KG1 (cell line): ENCODE results near the gene DENND10.
"Not testable (repeated sequence)": the region's sequence is repeated elsewhere in the genome, so short reads cannot be mapped to it uniquely, and the experiment has no call there.

Experiments used
- DNase-seq: peaks from one replicate; lab custom pipeline; 2025; lab: John Stamatoyannopoulos, UW

The DENND10 gene

GRCh38 chr10:119132521-119133345 lies 28.8 kb downstream of the DENND10 start:
- DNase-seq, result no peak

- DNase-seq, result no peak
Observed at GRCh38 chr10:119133949-119134348, 30.0 kb downstream of the DENND10 start.

- no peak for DNase-seq
Observed at GRCh38 chr10:119135513-119135881, 31.6 kb downstream of the DENND10 start.

- no peak for DNase-seq
Observed at GRCh38 chr10:119136084-119136483, 32.2 kb downstream of the DENND10 start.

GRCh38 chr10:119137878-119138277 lies 34.0 kb downstream of the DENND10 start:
- not testable (repeated sequence) for DNase-seq

GRCh38 chr10:119138346-119139306 lies 34.7 kb downstream of the DENND10 start:
- no peak for DNase-seq

GRCh38 chr10:119139464-119140067 lies 35.7 kb downstream of the DENND10 start:
- no peak for DNase-seq

GRCh38 chr10:119140603-119141245 lies 36.8 kb downstream of the DENND10 start:
- DNase-seq, result no peak

- DNase-seq, result no peak
Observed at GRCh38 chr10:119143657-119144056, 39.7 kb downstream of the DENND10 start.

GRCh38 chr10:119149157-119149556 lies 45.2 kb downstream of the DENND10 start:
- no peak for DNase-seq

- DNase-seq, result no peak
Observed at GRCh38 chr10:119149729-119150128, 45.8 kb downstream of the DENND10 start.

- DNase-seq, result not testable (repeated sequence)
Observed at GRCh38 chr10:119151601-119152000, 47.7 kb downstream of the DENND10 start.

GRCh38 chr10:119153041-119153440 lies 49.1 kb downstream of the DENND10 start:
- no peak for DNase-seq

- no peak for DNase-seq
Observed at GRCh38 chr10:119153661-119154060, 49.7 kb downstream of the DENND10 start.

GRCh38 chr10:119159332-119159731 lies 55.4 kb downstream of the DENND10 start:
- DNase-seq, result no peak

GRCh38 chr10:119161680-119162451 lies 58.0 kb downstream of the DENND10 start:
- no peak for DNase-seq

- DNase-seq, result no peak
Observed at GRCh38 chr10:119162452-119163092, 58.7 kb downstream of the DENND10 start.

- DNase-seq, result peak; percentile 80
Observed at GRCh38 chr10:119165171-119166117, 61.5 kb downstream of the DENND10 start, which contains the start of gene SFXN4. TSS of gene SFXN4 (minus strand) at chr10:119165714. CDS start at chr10:119165647, 67 bp downstream.

- DNase-seq, result no peak
Observed at GRCh38 chr10:119166118-119166500, 62.2 kb downstream of the DENND10 start.
